HepG2 (cell line): Measurements from ENCODE around the gene PRM2. TPM values are rescaled to one million over a fixed set of nuclear protein-coding genes. Genes with fewer than 3 reads are reported as not detected.

ENCODE experiments used
- CEBPB ChIP-seq: IDR thresholded peaks from 2 replicates; pipeline ENCODE4 v1.6.1; 2011; ENCODE audit warnings: low read depth, low read length, improper control_type of control experiment, borderline replicate concordance
- ETV6 ChIP-seq: sonication (generic); formaldehyde crosslinking; conservative IDR thresholded peaks from 2 replicates; pipeline ENCODE4 v1.4.0; 2020; ENCODE audit warnings: missing genetic modification reagents
- GFI1 ChIP-seq: sonication (generic); formaldehyde crosslinking; IDR thresholded peaks from 2 replicates; pipeline ENCODE4 v1.5.0; 2020; ENCODE audit warnings: missing genetic modification reagents, mild to moderate bottlenecking, borderline replicate concordance
- HNRNPLL ChIP-seq: fragments of 200-400 bp; formaldehyde crosslinking; IDR thresholded peaks from 2 replicates; pipeline ENCODE4 v1.6.1; 2017; ENCODE audit warnings: mild to moderate bottlenecking, low read depth, low read length; ENCODE audit not compliant: poor library complexity, severe bottlenecking
- MIER2 ChIP-seq: IDR thresholded peaks from 2 replicates; pipeline ENCODE4 v1.6.1; 2016; ENCODE audit warnings: missing biosample characterization, missing genetic modification reagents
- NFE2L1 ChIP-seq: sonication (generic); formaldehyde crosslinking; IDR thresholded peaks from 2 replicates; pipeline ENCODE4 v1.4.0; 2020; ENCODE audit warnings: missing genetic modification reagents, mild to moderate bottlenecking, borderline replicate concordance
- PHB2 ChIP-seq: fragments of 450-650 bp; IDR thresholded peaks from 2 replicates; pipeline ENCODE4 v1.6.1; 2018; ENCODE audit not compliant: partially characterized antibody
- TEAD3 ChIP-seq: optimal IDR thresholded peaks from 2 replicates; pipeline ENCODE3; 2016; ENCODE audit warnings: borderline replicate concordance
- YEATS2 ChIP-seq: sonication (generic); formaldehyde crosslinking; IDR thresholded peaks from 2 replicates; pipeline ENCODE4 v1.4.0; 2020; ENCODE audit warnings: missing genetic modification reagents, borderline replicate concordance
- ZMYM2 ChIP-seq: sonication (generic); formaldehyde crosslinking; IDR thresholded peaks from 2 replicates; pipeline ENCODE4 v1.8.0; 2022; ENCODE audit warnings: mild to moderate bottlenecking, missing genetic modification reagents
- ZNF230 ChIP-seq: sonication (generic); formaldehyde crosslinking; IDR thresholded peaks from 2 replicates; pipeline ENCODE4 v1.4.0; 2020; ENCODE audit warnings: mild to moderate bottlenecking, missing genetic modification reagents
- ZNF253 ChIP-seq: sonication (generic); formaldehyde crosslinking; IDR thresholded peaks from 2 replicates; pipeline ENCODE4 v1.8.0; 2022; ENCODE audit warnings: mild to moderate bottlenecking, missing genetic modification reagents, borderline replicate concordance
- ZNF350 ChIP-seq: sonication (generic); formaldehyde crosslinking; IDR thresholded peaks from 2 replicates; pipeline ENCODE4 v1.4.0; 2020; ENCODE audit warnings: mild to moderate bottlenecking, low read depth, missing genetic modification reagents, borderline replicate concordance
- ZNF572 ChIP-seq: sonication (generic); formaldehyde crosslinking; IDR thresholded peaks from 2 replicates; pipeline ENCODE4 v1.5.1; 2020; ENCODE audit warnings: mild to moderate bottlenecking, missing genetic modification reagents
- ZNF749 ChIP-seq: sonication (generic); formaldehyde crosslinking; IDR thresholded peaks from 2 replicates; pipeline ENCODE4 v1.8.0; 2022; ENCODE audit warnings: mild to moderate bottlenecking, missing genetic modification reagents, moderate library complexity, borderline replicate concordance
- ZNF883 ChIP-seq: sonication (generic); formaldehyde crosslinking; IDR thresholded peaks from 2 replicates; pipeline ENCODE4 v1.5.1; 2020; ENCODE audit warnings: mild to moderate bottlenecking, missing genetic modification reagents; ENCODE audit errors: not compliant biosample characterization
- polyA plus RNA-seq, 8 experiments: library from polyadenylated mRNA; depleted of rRNA in 3 of 8; stranded (reverse) in 7 of 8; unstranded in 1 of 8; fragments of >200 nt; fragmentation: Illumina TruSeq in 4 of 8; extraction: Trizol in 4 of 8; gene quantifications; 2 replicates each; pipeline versions ENCODE4 v1.2.1 to v1.2.3, GENCODE V29; 2011 to 2016; ENCODE audit warnings: low read depth in 4 of 8, missing spikeins in 1 of 8, mixed read lengths in 1 of 8; ENCODE audit not compliant: insufficient read depth in 1 of 8
- total RNA-seq, 5 experiments: library from RNA; depleted of rRNA; stranded (reverse); fragments of >200 nt; fragmentation: Illumina TruSeq; extraction: Trizol; gene quantifications; 2 replicates each; pipeline ENCODE4 v1.2.3, GENCODE V29; 2016; ENCODE audit warnings: low read depth in 1 of 5
- TF ChIP-seq, protein P1 (sequence below): sonication (generic); formaldehyde crosslinking; IDR thresholded peaks from 2 replicates; pipeline ENCODE4 v1.4.0; 2020; ENCODE audit warnings: mild to moderate bottlenecking, missing genetic modification reagents
- TF ChIP-seq, protein P2 (sequence below): sonication (generic); formaldehyde crosslinking; IDR thresholded peaks from 2 replicates; pipeline ENCODE4 v1.4.0; 2020; ENCODE audit warnings: missing genetic modification reagents, borderline replicate concordance
- TF ChIP-seq, protein P3 (sequence below): sonication (generic); formaldehyde crosslinking; IDR thresholded peaks from 2 replicates; pipeline ENCODE4 v1.4.0; 2020; ENCODE audit warnings: mild to moderate bottlenecking, missing genetic modification reagents

Gene PRM2
- total and polyA plus RNA-seq, 2 of the 13 experiments (the other 11 are each of a cell fraction or from before 2014, with no cell fraction given): 0.54 TPM; not detected in 1

DNA sequence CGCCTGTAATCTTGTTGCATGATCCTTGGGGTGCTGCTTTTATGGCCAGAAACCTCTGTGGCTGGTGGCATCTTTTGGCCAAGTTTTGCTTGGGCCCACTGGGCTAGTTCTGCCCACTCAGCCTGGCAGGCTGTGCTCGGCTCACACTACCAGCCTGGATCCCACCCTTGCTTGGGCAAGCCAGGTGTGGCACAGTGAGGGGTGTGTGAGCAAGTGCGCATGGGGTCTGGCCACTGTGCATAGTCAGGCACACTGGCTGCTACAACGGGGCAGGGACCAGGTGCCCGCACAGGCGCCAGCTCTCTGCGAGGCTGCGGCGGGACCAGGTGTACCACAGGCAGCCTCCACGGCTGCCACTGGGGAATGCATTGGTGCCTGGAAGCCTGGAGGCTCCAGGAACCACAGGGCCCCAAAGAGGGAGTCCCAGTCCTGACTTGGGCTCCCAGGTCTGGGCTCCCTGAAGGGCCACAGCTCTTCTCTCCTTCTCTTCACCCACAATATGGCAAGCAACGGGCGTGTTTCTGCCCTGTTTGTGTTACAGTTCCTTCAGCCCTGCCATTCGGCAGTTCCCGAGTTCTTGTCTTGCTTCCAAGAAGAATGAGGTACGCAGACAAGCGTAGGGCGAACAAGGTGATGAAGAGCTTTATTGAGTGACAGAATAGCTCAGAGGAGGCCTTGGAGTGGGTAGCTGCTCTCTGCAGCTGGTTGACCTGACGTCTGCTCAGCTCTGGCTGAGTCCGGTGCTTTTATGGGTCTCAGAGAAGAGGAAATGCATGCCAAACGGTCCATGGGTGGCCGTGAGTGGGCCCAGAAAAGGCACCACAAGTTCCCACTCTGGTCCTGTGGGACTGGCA lies 31.6 kb upstream of the PRM2 start (continued):
- 0 out of 2 replicates have a peak, but pooled peaks have one; percentile 31 for TF ChIP-seq ZNF572 (CRISPR knock-in tag)
- peak; percentile 17; the same call in 1 of the 2 replicates for TF ChIP-seq NFE2L1 (CRISPR knock-in tag)
- TF ChIP-seq ZNF749 (CRISPR knock-in tag): 0 out of 2 replicates have a peak, but pooled peaks have one; percentile 46
- TF ChIP-seq MIER2 (CRISPR knock-in tag): no peak
- TF ChIP-seq, protein P1, sequence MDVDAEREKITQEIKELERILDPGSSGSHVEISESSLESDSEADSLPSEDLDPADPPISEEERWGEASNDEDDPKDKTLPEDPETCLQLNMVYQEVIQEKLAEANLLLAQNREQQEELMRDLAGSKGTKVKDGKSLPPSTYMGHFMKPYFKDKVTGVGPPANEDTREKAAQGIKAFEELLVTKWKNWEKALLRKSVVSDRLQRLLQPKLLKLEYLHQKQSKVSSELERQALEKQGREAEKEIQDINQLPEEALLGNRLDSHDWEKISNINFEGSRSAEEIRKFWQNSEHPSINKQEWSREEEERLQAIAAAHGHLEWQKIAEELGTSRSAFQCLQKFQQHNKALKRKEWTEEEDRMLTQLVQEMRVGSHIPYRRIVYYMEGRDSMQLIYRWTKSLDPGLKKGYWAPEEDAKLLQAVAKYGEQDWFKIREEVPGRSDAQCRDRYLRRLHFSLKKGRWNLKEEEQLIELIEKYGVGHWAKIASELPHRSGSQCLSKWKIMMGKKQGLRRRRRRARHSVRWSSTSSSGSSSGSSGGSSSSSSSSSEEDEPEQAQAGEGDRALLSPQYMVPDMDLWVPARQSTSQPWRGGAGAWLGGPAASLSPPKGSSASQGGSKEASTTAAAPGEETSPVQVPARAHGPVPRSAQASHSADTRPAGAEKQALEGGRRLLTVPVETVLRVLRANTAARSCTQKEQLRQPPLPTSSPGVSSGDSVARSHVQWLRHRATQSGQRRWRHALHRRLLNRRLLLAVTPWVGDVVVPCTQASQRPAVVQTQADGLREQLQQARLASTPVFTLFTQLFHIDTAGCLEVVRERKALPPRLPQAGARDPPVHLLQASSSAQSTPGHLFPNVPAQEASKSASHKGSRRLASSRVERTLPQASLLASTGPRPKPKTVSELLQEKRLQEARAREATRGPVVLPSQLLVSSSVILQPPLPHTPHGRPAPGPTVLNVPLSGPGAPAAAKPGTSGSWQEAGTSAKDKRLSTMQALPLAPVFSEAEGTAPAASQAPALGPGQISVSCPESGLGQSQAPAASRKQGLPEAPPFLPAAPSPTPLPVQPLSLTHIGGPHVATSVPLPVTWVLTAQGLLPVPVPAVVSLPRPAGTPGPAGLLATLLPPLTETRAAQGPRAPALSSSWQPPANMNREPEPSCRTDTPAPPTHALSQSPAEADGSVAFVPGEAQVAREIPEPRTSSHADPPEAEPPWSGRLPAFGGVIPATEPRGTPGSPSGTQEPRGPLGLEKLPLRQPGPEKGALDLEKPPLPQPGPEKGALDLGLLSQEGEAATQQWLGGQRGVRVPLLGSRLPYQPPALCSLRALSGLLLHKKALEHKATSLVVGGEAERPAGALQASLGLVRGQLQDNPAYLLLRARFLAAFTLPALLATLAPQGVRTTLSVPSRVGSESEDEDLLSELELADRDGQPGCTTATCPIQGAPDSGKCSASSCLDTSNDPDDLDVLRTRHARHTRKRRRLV (CRISPR knock-in tag): 0 out of 2 replicates have a peak, but pooled peaks have one; percentile 28
- TF ChIP-seq YEATS2 (CRISPR knock-in tag): no peak; the same call in 1 of the 2 replicates
- no peak for TF ChIP-seq PHB2
- TF ChIP-seq ZMYM2 (CRISPR knock-in tag): no peak
- peak; percentile 98 for TF ChIP-seq ZNF230 (CRISPR knock-in tag)
- TF ChIP-seq GFI1: no peak
- TF ChIP-seq ZNF253: no peak
- no peak for TF ChIP-seq HNRNPLL
- TF ChIP-seq, protein P2, sequence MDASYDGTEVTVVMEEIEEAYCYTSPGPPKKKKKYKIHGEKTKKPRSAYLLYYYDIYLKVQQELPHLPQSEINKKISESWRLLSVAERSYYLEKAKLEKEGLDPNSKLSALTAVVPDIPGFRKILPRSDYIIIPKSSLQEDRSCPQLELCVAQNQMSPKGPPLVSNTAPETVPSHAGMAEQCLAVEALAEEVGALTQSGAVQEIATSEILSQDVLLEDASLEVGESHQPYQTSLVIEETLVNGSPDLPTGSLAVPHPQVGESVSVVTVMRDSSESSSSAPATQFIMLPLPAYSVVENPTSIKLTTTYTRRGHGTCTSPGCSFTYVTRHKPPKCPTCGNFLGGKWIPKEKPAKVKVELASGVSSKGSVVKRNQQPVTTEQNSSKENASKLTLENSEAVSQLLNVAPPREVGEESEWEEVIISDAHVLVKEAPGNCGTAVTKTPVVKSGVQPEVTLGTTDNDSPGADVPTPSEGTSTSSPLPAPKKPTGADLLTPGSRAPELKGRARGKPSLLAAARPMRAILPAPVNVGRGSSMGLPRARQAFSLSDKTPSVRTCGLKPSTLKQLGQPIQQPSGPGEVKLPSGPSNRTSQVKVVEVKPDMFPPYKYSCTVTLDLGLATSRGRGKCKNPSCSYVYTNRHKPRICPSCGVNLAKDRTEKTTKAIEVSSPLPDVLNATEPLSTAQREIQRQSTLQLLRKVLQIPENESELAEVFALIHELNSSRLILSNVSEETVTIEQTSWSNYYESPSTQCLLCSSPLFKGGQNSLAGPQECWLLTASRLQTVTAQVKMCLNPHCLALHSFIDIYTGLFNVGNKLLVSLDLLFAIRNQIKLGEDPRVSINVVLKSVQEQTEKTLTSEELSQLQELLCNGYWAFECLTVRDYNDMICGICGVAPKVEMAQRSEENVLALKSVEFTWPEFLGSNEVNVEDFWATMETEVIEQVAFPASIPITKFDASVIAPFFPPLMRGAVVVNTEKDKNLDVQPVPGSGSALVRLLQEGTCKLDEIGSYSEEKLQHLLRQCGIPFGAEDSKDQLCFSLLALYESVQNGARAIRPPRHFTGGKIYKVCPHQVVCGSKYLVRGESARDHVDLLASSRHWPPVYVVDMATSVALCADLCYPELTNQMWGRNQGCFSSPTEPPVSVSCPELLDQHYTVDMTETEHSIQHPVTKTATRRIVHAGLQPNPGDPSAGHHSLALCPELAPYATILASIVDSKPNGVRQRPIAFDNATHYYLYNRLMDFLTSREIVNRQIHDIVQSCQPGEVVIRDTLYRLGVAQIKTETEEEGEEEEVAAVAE: no peak; the same call in 1 of the 2 replicates
- TF ChIP-seq CEBPB: no peak
- no peak for TF ChIP-seq ZNF350
- peak; percentile 2 for TF ChIP-seq TEAD3 (CRISPR knock-in tag)
- peak; percentile 9 for TF ChIP-seq ZNF883 (CRISPR knock-in tag)
- TF ChIP-seq, protein P3, sequence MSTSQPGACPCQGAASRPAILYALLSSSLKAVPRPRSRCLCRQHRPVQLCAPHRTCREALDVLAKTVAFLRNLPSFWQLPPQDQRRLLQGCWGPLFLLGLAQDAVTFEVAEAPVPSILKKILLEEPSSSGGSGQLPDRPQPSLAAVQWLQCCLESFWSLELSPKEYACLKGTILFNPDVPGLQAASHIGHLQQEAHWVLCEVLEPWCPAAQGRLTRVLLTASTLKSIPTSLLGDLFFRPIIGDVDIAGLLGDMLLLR: peak; percentile 85; the same call in 1 of the 2 replicates
- no peak for TF ChIP-seq ETV6 (CRISPR knock-in tag)
